ENCODE measurements around the gene ATP2C1.
"Not testable (repeated sequence)": the region's sequence is repeated elsewhere in the genome, so short reads cannot be mapped to it uniquely, and the experiment has no call there.

Gene ATP2C1

GRCh38 chr3:130997289-130997688, 103.4 kb downstream of the ATP2C1 start:
- no peak for DNase-seq

GRCh38 chr3:131001071-131001470, 107.2 kb downstream of the ATP2C1 start:
- DNase-seq, result no peak

GRCh38 chr3:131004603-131005002, 110.7 kb downstream of the ATP2C1 start:
- DNase-seq, result no peak

GRCh38 chr3:131007256-131007655, 113.4 kb downstream of the ATP2C1 start:
- DNase-seq, result no peak

- no peak for DNase-seq
Observed at GRCh38 chr3:131007782-131008181, 113.9 kb downstream of the ATP2C1 start.

- no peak for DNase-seq
Observed at GRCh38 chr3:131008326-131008725, 114.4 kb downstream of the ATP2C1 start.

- DNase-seq, result no peak
Observed at GRCh38 chr3:131009698-131010097, 115.8 kb downstream of the ATP2C1 start.

- no peak for DNase-seq
Observed at GRCh38 chr3:131018970-131019369, 125.1 kb downstream of the ATP2C1 start.

GRCh38 chr3:131020122-131020693, 126.3 kb downstream of the ATP2C1 start:
- no peak for DNase-seq

GRCh38 chr3:131025539-131025938, 131.7 kb downstream of the ATP2C1 start:
- DNase-seq, result no peak

GRCh38 chr3:131026321-131027151, 132.7 kb downstream of the ATP2C1 start, which contains the start of the genes ASTE1 and NEK11:
TSS of gene ASTE1 (minus strand) at chr3:131026825. CDS start at chr3:131025306, 1,519 bp downstream.
TSS of gene NEK11 (plus strand) at chr3:131026877. CDS start at chr3:131029709, 2,832 bp downstream.
- peak; percentile 89 for DNase-seq

GRCh38 chr3:131028844-131029243, 135.0 kb downstream of the ATP2C1 start:
- no peak for DNase-seq

GRCh38 chr3:131031660-131032059, 137.8 kb downstream of the ATP2C1 start:
- DNase-seq, result no peak

- DNase-seq, result peak; percentile 18
Observed at GRCh38 chr3:131033480-131034080, 139.7 kb downstream of the ATP2C1 start.

GRCh38 chr3:131036200-131036816, 142.4 kb downstream of the ATP2C1 start:
- DNase-seq, result no peak

GRCh38 chr3:131036986-131037385, 143.1 kb downstream of the ATP2C1 start:
- no peak for DNase-seq

- no peak for DNase-seq
Observed at GRCh38 chr3:131038326-131038725, 144.4 kb downstream of the ATP2C1 start.

- DNase-seq, result not testable (repeated sequence)
Observed at GRCh38 chr3:131042271-131042985, 148.5 kb downstream of the ATP2C1 start.

GRCh38 chr3:131047582-131047981, 153.7 kb downstream of the ATP2C1 start:
- no peak for DNase-seq

- no peak for DNase-seq
Observed at GRCh38 chr3:131048030-131048429, 154.1 kb downstream of the ATP2C1 start.

GRCh38 chr3:131050001-131050400, 156.1 kb downstream of the ATP2C1 start:
- DNase-seq, result no peak

- no peak for DNase-seq
Observed at GRCh38 chr3:131053043-131053859, 159.4 kb downstream of the ATP2C1 start.

Measured in NCI-H2171 (cell line).